Fibroblast of the aortic adventitia (primary cell): ENCODE data around the gene LMBR1L. TPM values are rescaled to one million over a fixed set of nuclear protein-coding genes. Genes with fewer than 3 reads are reported as not detected.
"Not testable (repeated sequence)": the region's sequence is repeated elsewhere in the genome, so short reads cannot be mapped to it uniquely, and the experiment has no call there.

Source experiments
- DNase-seq: peaks from one replicate; pipeline ENCODE4 v3.0.0-alpha.2; 2010; ENCODE audit warnings: low read depth
- H3K4me3 ChIP-seq: 2 replicates; pipeline ENCODE4 v1.5.1; 2011; ENCODE audit warnings: low read depth, mild to moderate bottlenecking, control low read depth, low read length, moderate library complexity
- total RNA-seq: library from RNA; depleted of rRNA; stranded (reverse); fragments of >200 nt; gene quantifications from 2 replicates; pipeline ENCODE4 v1.2.3, GENCODE V29; 2012; ENCODE audit warnings: low replicate concordance
- TF ChIP-seq, protein P1 (sequence below): IDR thresholded peaks from 2 replicates; pipeline ENCODE4 v1.5.1; 2011; ENCODE audit warnings: mild to moderate bottlenecking, low read length, control low read depth, inconsistent platforms; ENCODE audit not compliant: insufficient read depth

The LMBR1L gene
- total RNA-seq, 1 donor = 20.2 TPM

DNA sequence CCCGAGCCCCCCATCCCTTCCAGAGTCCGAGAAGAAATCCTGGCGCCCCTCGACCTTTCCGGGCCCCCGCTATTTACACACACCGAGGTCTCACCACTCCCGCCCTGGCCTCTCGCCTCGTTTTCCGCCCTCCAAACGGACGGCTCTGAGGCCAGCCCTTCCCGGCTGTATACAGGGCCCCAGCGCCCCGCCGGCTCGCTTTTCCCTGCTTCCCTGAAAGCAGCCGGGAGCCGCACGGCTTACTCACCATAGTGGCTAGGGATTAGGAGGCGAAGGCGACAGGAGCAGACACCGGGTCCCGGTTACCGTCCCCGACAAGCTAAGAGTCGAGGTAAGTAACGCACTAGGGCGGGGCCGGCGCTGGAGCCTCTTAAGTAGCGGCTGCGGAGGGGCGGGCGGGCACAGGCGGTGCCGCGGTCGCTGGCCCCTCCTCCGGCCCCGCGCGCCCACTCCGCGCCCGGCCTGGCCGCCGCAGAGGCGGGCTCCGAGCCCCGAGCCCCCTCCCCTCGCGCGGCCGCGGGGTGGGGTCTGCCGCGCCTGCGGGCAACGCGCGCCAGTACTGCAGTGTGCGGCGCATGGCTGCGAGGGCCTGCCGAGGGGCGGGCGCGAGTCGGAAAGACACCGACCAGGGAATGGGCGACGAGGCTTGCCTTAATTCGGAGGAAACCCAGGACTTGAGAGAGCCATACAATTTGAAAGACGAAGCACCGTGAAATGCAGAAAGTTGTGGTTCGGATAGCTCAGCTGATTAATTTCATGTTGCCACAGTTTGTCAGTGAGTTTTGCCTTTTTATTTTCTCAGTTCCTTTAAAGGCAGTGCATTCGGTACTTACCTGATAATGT, 20.6 kb upstream of the LMBR1L start, which contains the start of gene TUBA1B:
TSS of gene TUBA1B (minus strand) at position 345 of the 843 bp plus-strand sequence. CDS start at position 250, 95 bp downstream.
- TF ChIP-seq, protein P1, sequence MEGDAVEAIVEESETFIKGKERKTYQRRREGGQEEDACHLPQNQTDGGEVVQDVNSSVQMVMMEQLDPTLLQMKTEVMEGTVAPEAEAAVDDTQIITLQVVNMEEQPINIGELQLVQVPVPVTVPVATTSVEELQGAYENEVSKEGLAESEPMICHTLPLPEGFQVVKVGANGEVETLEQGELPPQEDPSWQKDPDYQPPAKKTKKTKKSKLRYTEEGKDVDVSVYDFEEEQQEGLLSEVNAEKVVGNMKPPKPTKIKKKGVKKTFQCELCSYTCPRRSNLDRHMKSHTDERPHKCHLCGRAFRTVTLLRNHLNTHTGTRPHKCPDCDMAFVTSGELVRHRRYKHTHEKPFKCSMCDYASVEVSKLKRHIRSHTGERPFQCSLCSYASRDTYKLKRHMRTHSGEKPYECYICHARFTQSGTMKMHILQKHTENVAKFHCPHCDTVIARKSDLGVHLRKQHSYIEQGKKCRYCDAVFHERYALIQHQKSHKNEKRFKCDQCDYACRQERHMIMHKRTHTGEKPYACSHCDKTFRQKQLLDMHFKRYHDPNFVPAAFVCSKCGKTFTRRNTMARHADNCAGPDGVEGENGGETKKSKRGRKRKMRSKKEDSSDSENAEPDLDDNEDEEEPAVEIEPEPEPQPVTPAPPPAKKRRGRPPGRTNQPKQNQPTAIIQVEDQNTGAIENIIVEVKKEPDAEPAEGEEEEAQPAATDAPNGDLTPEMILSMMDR = no peak
- H3K4me3 ChIP-seq = peak within 1 kb of the TSS; percentile 96
- DNase-seq = peak; percentile 84

DNA sequence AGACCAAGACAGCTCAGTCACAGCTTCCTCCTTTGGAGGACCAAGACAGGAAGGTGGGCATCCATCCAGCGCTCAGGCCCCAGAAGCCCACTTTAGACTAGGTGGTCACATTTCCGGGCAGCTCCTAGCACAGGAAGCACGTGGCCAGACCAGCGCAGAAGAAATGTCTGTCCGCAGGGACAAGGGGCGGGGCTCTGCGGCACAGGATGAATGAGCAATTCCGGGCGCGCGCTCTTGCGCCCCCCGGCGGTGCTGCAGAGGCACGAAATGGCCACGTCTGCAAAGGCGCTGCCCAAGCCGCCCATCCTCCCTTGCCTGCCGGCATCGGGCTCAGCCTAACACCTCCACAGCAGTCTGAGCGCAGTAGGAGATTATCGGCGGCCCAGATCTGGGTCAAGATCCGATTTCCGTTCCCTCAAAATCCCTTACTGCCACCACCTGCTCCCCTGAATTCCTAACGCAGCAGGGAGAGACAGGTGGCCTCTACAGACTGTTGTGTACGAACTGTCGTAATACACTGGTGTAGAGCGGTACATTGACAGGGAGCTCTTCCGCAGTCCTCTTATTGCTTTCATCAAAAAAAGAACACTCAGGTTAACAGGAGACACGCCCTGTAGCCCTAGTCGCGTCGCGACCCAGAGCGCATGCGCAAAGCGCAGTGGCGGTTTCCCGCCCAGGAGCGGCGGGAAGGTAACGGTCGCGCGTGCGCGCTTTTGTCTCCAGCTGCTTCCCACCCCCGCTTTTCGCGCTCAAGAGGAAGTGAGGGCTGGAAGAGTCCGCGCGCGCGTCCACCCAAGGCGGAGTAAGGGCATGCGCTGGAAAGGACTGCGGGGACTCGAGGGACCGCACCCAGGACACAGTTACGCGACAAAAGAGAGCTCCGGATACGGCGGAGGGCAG, 19.8 kb upstream of the LMBR1L start:
- TF ChIP-seq, protein P1 = peak; percentile 90
- peak overlapping the region; percentile 96 for H3K4me3 ChIP-seq
- peak; percentile 91 for DNase-seq

GRCh38 chr12:49129332-49130150, 18.9 kb upstream of the LMBR1L start:
- DNase-seq = no peak
- H3K4me3 ChIP-seq = peak overlapping the region; percentile 96
- TF ChIP-seq, protein P1 = no peak

DNA sequence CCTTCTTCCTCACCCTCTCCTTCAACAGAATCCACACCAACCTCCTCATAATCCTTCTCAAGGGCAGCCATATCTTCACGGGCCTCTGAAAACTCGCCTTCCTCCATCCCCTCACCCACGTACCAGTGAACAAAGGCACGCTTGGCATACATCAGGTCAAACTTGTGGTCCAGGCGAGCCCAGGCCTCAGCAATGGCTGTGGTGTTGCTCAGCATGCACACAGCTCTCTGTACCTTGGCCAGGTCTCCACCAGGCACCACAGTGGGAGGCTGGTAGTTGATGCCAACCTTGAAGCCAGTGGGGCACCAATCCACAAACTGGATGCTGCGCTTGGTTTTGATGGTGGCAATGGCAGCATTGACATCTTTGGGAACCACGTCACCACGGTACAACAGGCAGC, 17.3 kb upstream of the LMBR1L start:
- not testable (repeated sequence) for DNase-seq, H3K4me3 ChIP-seq

- no peak overlapping the region for H3K4me3 ChIP-seq
- peak; percentile 9 for DNase-seq
- TF ChIP-seq, protein P1 = no peak
Measured at GRCh38 chr12:49126852-49127763, 16.5 kb upstream of the LMBR1L start.

GRCh38 chr12:49121047-49121696, 10.5 kb upstream of the LMBR1L start:
- peak; percentile 79 for DNase-seq
- no peak overlapping the region for H3K4me3 ChIP-seq
- TF ChIP-seq, protein P1 = peak; percentile 75
